IMR-90 (cell line): ENCODE measurements around the gene NUBPL. TPM values are rescaled to one million over a fixed set of nuclear protein-coding genes. Genes with fewer than 3 reads are reported as not detected.

Experiments
- ATAC-seq: fragments of 200-7000 bp; cut with Tn5 transposase; 2 replicates; pipeline ENCODE4 v1.9.1; 2020; ENCODE audit warnings: low read depth, mild to moderate bottlenecking, moderate library complexity
- BruUV-seq: library from RNA; stranded (reverse); fragments of 400-500 nt; replicated peaks from 2 replicates; lab custom pipeline; 2021; lab: Mats Ljungman, UMichigan
- CTCF ChIA-PET: fragments of 300-600 bp; formaldehyde crosslinking; extraction: SDS; loops from one replicate; lab custom pipeline; 2021; ENCODE audit warnings: antibody characterized with exemption; lab: Yijun Ruan, JAX
- POLR2A ChIA-PET: fragments of 300-600 bp; sonication (Branson Sonifier 250); formaldehyde crosslinking; loops from one replicate; lab custom pipeline; 2022; ENCODE audit warnings: antibody characterized with exemption; ENCODE audit not compliant: unreplicated experiment; lab: Charles Lee
- DNase-seq: peaks from one replicate; pipeline ENCODE4 v3.0.0; 2013
- H2AFZ ChIP-seq: replicated peaks from 2 replicates; pipeline ENCODE3; 2013; ENCODE audit warnings: low read length, mild to moderate bottlenecking; ENCODE audit not compliant: poor library complexity
- H2AK5ac ChIP-seq: 2 replicates; pipeline ENCODE4 v1.6.1; 2013; ENCODE audit warnings: low read depth, low read length, inconsistent platforms
- H2AK9ac ChIP-seq: replicated peaks from 2 replicates; pipeline ENCODE3; 2013; ENCODE audit warnings: mild to moderate bottlenecking, low read depth, low read length, moderate library complexity; ENCODE audit not compliant: poor library complexity
- H2BK120ac ChIP-seq: 2 replicates; pipeline ENCODE4 v1.6.1; 2013; ENCODE audit warnings: low read depth, low read length, inconsistent platforms
- H2BK15ac ChIP-seq: 3 replicates; pipeline ENCODE4 v1.6.1; 2013; ENCODE audit warnings: low read depth, low read length, inconsistent platforms
- H2BK20ac ChIP-seq: 2 replicates; pipeline ENCODE4 v1.6.1; 2013; ENCODE audit warnings: low read depth, mild to moderate bottlenecking, inconsistent platforms, low read length, moderate library complexity
- H2BK5ac ChIP-seq: 2 replicates; pipeline ENCODE4 v1.6.1; 2013; ENCODE audit warnings: mild to moderate bottlenecking, low read depth, low read length, inconsistent platforms; ENCODE audit not compliant: poor library complexity, severe bottlenecking
- H3K14ac ChIP-seq: replicated peaks from 2 replicates; pipeline ENCODE4 v1.6.1; 2013; ENCODE audit warnings: low read depth, low read length, inconsistent platforms
- H3K18ac ChIP-seq: 2 replicates; pipeline ENCODE4 v1.6.1; 2013; ENCODE audit warnings: low read depth, low read length, control low read depth
- H3K23ac ChIP-seq: 2 replicates; pipeline ENCODE4 v1.6.1; 2013; ENCODE audit warnings: low read depth, low read length, inconsistent platforms
- H3K27ac ChIP-seq: 2 replicates; pipeline ENCODE4 v1.5.1; 2013; ENCODE audit warnings: mild to moderate bottlenecking, control low read depth, low read length; ENCODE audit not compliant: insufficient read depth
- H3K27me3 ChIP-seq: 2 replicates; pipeline ENCODE4 v1.6.1; 2013; ENCODE audit warnings: low read length; ENCODE audit not compliant: control insufficient read depth, insufficient read depth
- H3K36me3 ChIP-seq: 2 replicates; pipeline ENCODE4 v1.6.1; 2013; ENCODE audit warnings: low read length, mixed read lengths; ENCODE audit not compliant: control insufficient read depth, insufficient read depth
- H3K4ac ChIP-seq: 2 replicates; pipeline ENCODE4 v1.6.1; 2013; ENCODE audit warnings: low read depth, low read length, inconsistent platforms
- H3K4me1 ChIP-seq: 2 replicates; pipeline ENCODE4 v1.6.1; 2013; ENCODE audit warnings: low read length, mixed read lengths; ENCODE audit not compliant: control insufficient read depth, insufficient read depth
- H3K4me2 ChIP-seq: 2 replicates; pipeline ENCODE4 v1.6.1; 2013; ENCODE audit warnings: low read depth, mild to moderate bottlenecking, control low read depth, low read length, moderate library complexity
- H3K4me3 ChIP-seq: 2 replicates; pipeline ENCODE4 v1.5.1; 2013; ENCODE audit warnings: low read depth, mild to moderate bottlenecking, control low read depth, low read length, moderate library complexity; ENCODE audit not compliant: insufficient read depth
- H3K56ac ChIP-seq: 2 replicates; pipeline ENCODE4 v1.6.1; 2013; ENCODE audit warnings: low read length, inconsistent platforms; ENCODE audit not compliant: insufficient read depth; ENCODE audit errors: extremely low read depth
- H3K79me1 ChIP-seq, 2 experiments: 2 replicates each; pipeline ENCODE4 v1.6.1; 2013; ENCODE audit warnings: low read length in 2 of 2, inconsistent platforms in 1 of 2, low read depth in 1 of 2
- H3K9ac ChIP-seq: 2 replicates; pipeline ENCODE4 v1.6.1; 2013; ENCODE audit warnings: low read depth, low read length, control low read depth
- H3K9me1 ChIP-seq: 2 replicates; pipeline ENCODE4 v1.6.1; 2013; ENCODE audit warnings: low read length, inconsistent platforms; ENCODE audit not compliant: insufficient read depth
- H3K9me3 ChIP-seq: 2 replicates; pipeline ENCODE4 v1.6.1; 2013; ENCODE audit warnings: low read length; ENCODE audit not compliant: control insufficient read depth, insufficient read depth
- H4K20me1 ChIP-seq: 2 replicates; pipeline ENCODE4 v1.6.1; 2013; ENCODE audit warnings: low read length, inconsistent platforms; ENCODE audit not compliant: insufficient read depth
- H4K5ac ChIP-seq: 2 replicates; pipeline ENCODE4 v1.6.1; 2013; ENCODE audit warnings: mild to moderate bottlenecking, low read depth, low read length, control low read depth
- H4K8ac ChIP-seq, 2 experiments: 2 replicates each; pipeline ENCODE4 v1.6.1; 2013; ENCODE audit warnings: low read depth in 2 of 2, low read length in 2 of 2, control low read depth in 1 of 2, inconsistent platforms in 1 of 2
- H4K91ac ChIP-seq: 2 replicates; pipeline ENCODE4 v1.6.1; 2013; ENCODE audit warnings: low read depth, low read length, inconsistent platforms; ENCODE audit not compliant: insufficient read depth
- BHLHE40 ChIP-seq: fragments of 150-350 bp; IDR thresholded peaks from 2 replicates; pipeline ENCODE4 v1.6.1; 2016; ENCODE audit warnings: mild to moderate bottlenecking, low read depth, low read length
- CEBPB ChIP-seq: IDR thresholded peaks from 2 replicates; pipeline ENCODE4 v1.6.1; 2012; ENCODE audit warnings: low read depth, low read length, improper control_type of control experiment
- CHD1 ChIP-seq: IDR thresholded peaks from 2 replicates; pipeline ENCODE4 v1.6.1; 2012; ENCODE audit warnings: low read depth, low read length, improper control_type of control experiment
- CTCF ChIP-seq: conservative IDR thresholded peaks from 2 replicates; pipeline ENCODE4 v1.5.1; 2012; ENCODE audit warnings: mild to moderate bottlenecking, low read depth, low read length, improper control_type of control experiment
- ELK1 ChIP-seq: fragments of 150-350 bp; IDR thresholded peaks from 2 replicates; pipeline ENCODE4 v1.6.1; 2016; ENCODE audit warnings: low read depth, mild to moderate bottlenecking, low read length, moderate library complexity, borderline replicate concordance
- FOS ChIP-seq: fragments of 150-350 bp; IDR thresholded peaks from 2 replicates; pipeline ENCODE4 v1.6.1; 2016; ENCODE audit warnings: low read depth, low read length
- MAFK ChIP-seq: IDR thresholded peaks from 2 replicates; pipeline ENCODE4 v1.6.1; 2012; ENCODE audit warnings: low read depth, low read length, improper control_type of control experiment
- MAZ ChIP-seq: IDR thresholded peaks from 2 replicates; pipeline ENCODE4 v1.6.1; 2012; ENCODE audit warnings: low read depth, mild to moderate bottlenecking, low read length, improper control_type of control experiment, moderate library complexity, borderline replicate concordance
- NFE2L2 ChIP-seq: fragments of 150-350 bp; IDR thresholded peaks from 2 replicates; pipeline ENCODE4 v1.6.1; 2016; ENCODE audit warnings: low read depth, mild to moderate bottlenecking, low read length
- POLR2A ChIP-seq: IDR thresholded peaks from 2 replicates; pipeline ENCODE4 v1.6.1; 2012; ENCODE audit warnings: mild to moderate bottlenecking, low read depth, low read length
- RAD21 ChIP-seq: IDR thresholded peaks from 2 replicates; pipeline ENCODE4 v1.6.1; 2012; ENCODE audit warnings: low read length, improper control_type of control experiment
- RCOR1 ChIP-seq: IDR thresholded peaks from 2 replicates; pipeline ENCODE4 v1.6.1; 2012; ENCODE audit warnings: mild to moderate bottlenecking, low read length, improper control_type of control experiment; ENCODE audit not compliant: insufficient replicate concordance
- RFX5 ChIP-seq: IDR thresholded peaks from 2 replicates; pipeline ENCODE4 v1.8.0; 2012; ENCODE audit warnings: low read depth, mild to moderate bottlenecking, low read length, moderate library complexity
- SMC3 ChIP-seq: fragments of 150-350 bp; IDR thresholded peaks from 2 replicates; pipeline ENCODE4 v1.6.1; 2016; ENCODE audit warnings: low read depth, mild to moderate bottlenecking, antibody characterized with exemption, low read length, moderate library complexity
- USF2 ChIP-seq: fragments of 150-350 bp; IDR thresholded peaks from 2 replicates; pipeline ENCODE4 v1.6.1; 2017; ENCODE audit warnings: mild to moderate bottlenecking, antibody characterized with exemption, low read length, low read depth
- WGBS, 2 experiments: methylation state at CpG; one replicate each; pipeline versions ENCODE4 v1.1.5 to v1.1.7; 2013; ENCODE audit warnings: missing lambda C conversion rate in 2 of 2; ENCODE audit not compliant: insufficient read length in 1 of 2; ENCODE audit errors: extremely low coverage in 2 of 2; 5-methylcytosine and 5-hydroxymethylcytosine counted together
- dilution Hi-C: fragments of 300-500 bp; cut with HindIII; formaldehyde crosslinking; loops from one replicate; pipeline ENCODE4 v1.14.3; 2018; ENCODE audit warnings: low sequenced_read_pairs; ENCODE audit not compliant: unreplicated experiment
- in situ Hi-C: fragments of 300-500 bp; cut with MboI; formaldehyde crosslinking; loops from 3 replicates; pipeline ENCODE4 v1.14.3; 2019; ENCODE audit warnings: low sequenced_read_pairs, inconsistent platforms, mixed read lengths
- intact Hi-C: fragments of 100-400 bp; cut with micrococcal nuclease; formaldehyde crosslinking; loops from 2 replicates; pipeline ENCODE4 v1.10.0; 2022
- polyA plus RNA-seq, 3 experiments: library from polyadenylated mRNA; depleted of rRNA; stranded (reverse); fragments of >200 nt; gene quantifications; 2 replicates each; pipeline ENCODE4 v1.2.3, GENCODE V29; 2012; ENCODE audit warnings: low replicate concordance in 1 of 3
- total RNA-seq: library from RNA; depleted of rRNA; stranded (reverse); fragments of >200 nt; gene quantifications from 2 replicates; pipeline ENCODE4 v1.2.3, GENCODE V29; 2012

NUBPL gene
- total and polyA plus RNA-seq, 2 of the 4 experiments (the other 2 are of a cell fraction) = 5.4 to 11.5 TPM

- no peak overlapping the region for H4K8ac ChIP-seq
- H3K9ac ChIP-seq = no peak overlapping the region
- no peak overlapping the region for H4K91ac ChIP-seq
- H3K23ac ChIP-seq = no peak overlapping the region
- no peaks in the 10 kb centered on the region for H4K20me1 ChIP-seq
- no peak overlapping the region for H3K4me3 ChIP-seq
- no peaks in the 10 kb centered on the region for H3K79me1 ChIP-seq
- CTCF ChIA-PET = no interaction called here
- no peak overlapping the region for H2AK9ac ChIP-seq
- no peak overlapping the region for H2BK15ac ChIP-seq
- no peak overlapping the region for H3K4me2 ChIP-seq
- dilution Hi-C loops (no loop called here), in situ Hi-C loops (no loop called here), intact Hi-C loops (no loop called here)
- H3K4me1 ChIP-seq = no peaks in the 10 kb centered on the region
- H3K18ac ChIP-seq = no peak overlapping the region
- H3K56ac ChIP-seq = no peak overlapping the region
- no peak overlapping the region for H2AFZ ChIP-seq
- POLR2A ChIA-PET = no interaction called here
- no peak overlapping the region for H3K27ac ChIP-seq
- no peak overlapping the region for H3K14ac ChIP-seq
- H3K9me3 ChIP-seq = peaks cover 6% of the 10 kb centered on the region
- H3K4ac ChIP-seq = no peak overlapping the region
- H3K9me1 ChIP-seq = no peaks in the 10 kb centered on the region
- no peak overlapping the region for H2BK120ac ChIP-seq
- WGBS, 2 experiments = no CpG with 5 or more reads among the region's 1 CpG
- TF ChIP-seq MAZ (no peak), POLR2A (no peak), BHLHE40 (no peak), RFX5 (no peak), USF2 (no peak), CEBPB (no peak), RCOR1 (no peak), MAFK (no peak), CHD1 (no peak), CTCF (no peak), FOS (no peak), NFE2L2 (no peak), RAD21 (no peak), ELK1 (no peak), SMC3 (no peak)
- H3K27me3 ChIP-seq = no peaks in the 10 kb centered on the region
- ATAC-seq (no peak), DNase-seq (no peak)
- H3K36me3 ChIP-seq = no peaks in the 10 kb centered on the region
- no peak overlapping the region for H2BK20ac ChIP-seq
- no TSS peak for BruUV-seq
- no peak overlapping the region for H2AK5ac ChIP-seq
- no peak overlapping the region for H2BK5ac ChIP-seq
- H4K5ac ChIP-seq = no peak overlapping the region
These were observed 224.4 kb downstream of the NUBPL start for GRCh38 chr14:31785574-31785973.
